ENCODE measurements around the gene TAAR5. TPM values are rescaled to one million over a fixed set of nuclear protein-coding genes. Genes with fewer than 3 reads are reported as not detected.

The TAAR5 gene
- total RNA-seq, 1 donor from 2014 or later, result not detected

Other genes with a start within 250 kb of the TAAR5 start
- gene MOXD1, start 188.3 kb downstream of the TAAR5 start, total RNA-seq, result 3.2 and 3.7 TPM in 2 replicates
- 109 and 138 TPM in 2 replicates for gene STX7, start 76.6 kb downstream of the TAAR5 start, total RNA-seq
- gene TAAR9, start 51.5 kb downstream of the TAAR5 start, total RNA-seq, result not detected in 2 replicates
- not detected in 2 replicates for gene TAAR8, start 37.1 kb downstream of the TAAR5 start, total RNA-seq
- not detected in 2 replicates for gene TAAR6, start 19.4 kb downstream of the TAAR5 start, total RNA-seq
- gene TAAR2, start 34.5 kb upstream of the TAAR5 start, total RNA-seq, result not detected in 2 replicates
- not detected in 2 replicates for gene TAAR1, start 69.4 kb upstream of the TAAR5 start, total RNA-seq
- 0.07 TPM in 1 of 2 replicates, not detected in the other for gene VNN1, start 124.3 kb upstream of the TAAR5 start, total RNA-seq
- gene VNN2, start 168.2 kb upstream of the TAAR5 start, total RNA-seq, result 21.0 and 25.6 TPM in 2 replicates
- gene SLC18B1, start 208.9 kb upstream of the TAAR5 start, total RNA-seq, result 8.1 and 8.2 TPM in 2 replicates
- gene RPS12, start 224.8 kb upstream of the TAAR5 start, total RNA-seq, result 2,505 and 3,226 TPM in 2 replicates